Measurements from ENCODE around the gene BZW2. TPM values are rescaled to one million over a fixed set of nuclear protein-coding genes. Genes with fewer than 3 reads are reported as not detected.

The BZW2 gene
- total RNA-seq, 6 donors from 2014 or later = 27.9 to 63.7 (median 31.9) TPM

- no peaks in the 10 kb centered on the region for H3K36me3 ChIP-seq
- H3K27me3 ChIP-seq = no peaks in the 10 kb centered on the region
- peak; percentile 75 to 92 for ATAC-seq (ENCODE audit: low FRiP score in 2 of 2)
- no peak overlapping the region for H3K4me3 ChIP-seq
- TF ChIP-seq EP300 (IDR thresholded peaks at IDR 0.05) (no peak), POLR2AphosphoS5 (IDR thresholded peaks at IDR 0.05) (no peak), CTCF (IDR thresholded peaks at IDR 0.05) (no peak), POLR2A (IDR thresholded peaks at IDR 0.05) (no peak)
- 63 to 69% methylated on average over 5 to 6 of the region's 6 CpGs for WGBS, 2 donors
- peak overlapping the region in 1 of 4 donors; percentile 7 for H3K27ac ChIP-seq
- H3K4me1 ChIP-seq = peaks cover 0 to 9% (median 3%) of the 10 kb centered on the region in 4 donors
- DNase-seq = no peak
- H3K9me3 ChIP-seq = no peaks in the 10 kb centered on the region
These were observed 94.1 kb downstream of the BZW2 start for GRCh38 chr7:16739863-16740622.

- no peaks in the 10 kb centered on the region for H3K9me3 ChIP-seq
- no peaks in the 10 kb centered on the region for H3K36me3 ChIP-seq
- WGBS, 2 donors = 63 to 64% methylated on average over 3 of the region's 3 CpGs
- H3K4me1 ChIP-seq = peaks cover 0 to 9% (median 3%) of the 10 kb centered on the region in 4 donors
- H3K27me3 ChIP-seq = no peaks in the 10 kb centered on the region
- no peak for ATAC-seq (ENCODE audit: low FRiP score in 2 of 2)
- peak overlapping the region in 2 of 4 donors; percentile 7 to 42 for H3K27ac ChIP-seq
- TF ChIP-seq POLR2A (IDR thresholded peaks at IDR 0.05) = no peak
- TF ChIP-seq CTCF (IDR thresholded peaks at IDR 0.05) = no peak
- TF ChIP-seq POLR2AphosphoS5 (IDR thresholded peaks at IDR 0.05) = no peak
- no peak for TF ChIP-seq EP300 (IDR thresholded peaks at IDR 0.05)
- no peak overlapping the region for H3K4me3 ChIP-seq
- no peak for DNase-seq
These were observed 94.6 kb downstream of the BZW2 start for GRCh38 chr7:16740623-16740953.

GRCh38 chr7:16740996-16741395 lies 95.0 kb downstream of the BZW2 start:
- no peak overlapping the region for H3K4me3 ChIP-seq
- H3K27me3 ChIP-seq = no peaks in the 10 kb centered on the region
- WGBS, 2 donors = 48 to 95% methylated on average over 1 of the region's 1 CpG
- no peaks in the 10 kb centered on the region for H3K36me3 ChIP-seq
- peak overlapping the region in 1 of 4 donors; percentile 42 for H3K27ac ChIP-seq
- peaks cover 0 to 9% (median 3%) of the 10 kb centered on the region in 4 donors for H3K4me1 ChIP-seq
- TF ChIP-seq EP300 (IDR thresholded peaks at IDR 0.05) (no peak), POLR2AphosphoS5 (IDR thresholded peaks at IDR 0.05) (no peak), POLR2A (IDR thresholded peaks at IDR 0.05) (no peak), CTCF (IDR thresholded peaks at IDR 0.05) (no peak)
- H3K9me3 ChIP-seq = no peaks in the 10 kb centered on the region
- DNase-seq = no peak
- ATAC-seq (ENCODE audit: low FRiP score in 2 of 2) = no peak

GRCh38 chr7:16741676-16742075 lies 95.7 kb downstream of the BZW2 start:
- no peak for ATAC-seq (ENCODE audit: low FRiP score in 2 of 2)

More at GRCh38 chr7:16741676-16742075, 95.7 kb downstream of the BZW2 start:
- WGBS, 2 donors = 100% methylated on average over 1 of the region's 1 CpG
- no peak for TF ChIP-seq POLR2AphosphoS5 (IDR thresholded peaks at IDR 0.05)
- no peak for TF ChIP-seq EP300 (IDR thresholded peaks at IDR 0.05)
- TF ChIP-seq POLR2A (IDR thresholded peaks at IDR 0.05) = no peak
- no peak for TF ChIP-seq CTCF (IDR thresholded peaks at IDR 0.05)
- H3K36me3 ChIP-seq = no peaks in the 10 kb centered on the region
- H3K27me3 ChIP-seq = no peaks in the 10 kb centered on the region
- H3K9me3 ChIP-seq = no peaks in the 10 kb centered on the region
- peaks cover 0 to 9% (median 3%) of the 10 kb centered on the region in 4 donors for H3K4me1 ChIP-seq
- no peak overlapping the region for H3K27ac ChIP-seq
- H3K4me3 ChIP-seq = no peak overlapping the region
- no peak for DNase-seq

All from upper lobe of left lung (tissue), 6 donors.